GM10266 (cell line): ENCODE data around the gene IDH1.

Source experiments
- DNase-seq: peaks from one replicate; pipeline ENCODE4 v3.0.0; 2012; ENCODE audit errors: extremely low spot score
- TF ChIP-seq, protein P1 (sequence below): IDR thresholded peaks from 2 replicates; pipeline ENCODE4 v1.5.1; 2012; ENCODE audit warnings: mild to moderate bottlenecking, low read depth; ENCODE audit not compliant: control insufficient read depth, insufficient read depth; ENCODE audit errors: missing control alignments

IDH1 gene

GRCh38 chr2:208189069-208189809 lies 65.6 kb downstream of the IDH1 start:
- DNase-seq, result no peak
- TF ChIP-seq, protein P1, sequence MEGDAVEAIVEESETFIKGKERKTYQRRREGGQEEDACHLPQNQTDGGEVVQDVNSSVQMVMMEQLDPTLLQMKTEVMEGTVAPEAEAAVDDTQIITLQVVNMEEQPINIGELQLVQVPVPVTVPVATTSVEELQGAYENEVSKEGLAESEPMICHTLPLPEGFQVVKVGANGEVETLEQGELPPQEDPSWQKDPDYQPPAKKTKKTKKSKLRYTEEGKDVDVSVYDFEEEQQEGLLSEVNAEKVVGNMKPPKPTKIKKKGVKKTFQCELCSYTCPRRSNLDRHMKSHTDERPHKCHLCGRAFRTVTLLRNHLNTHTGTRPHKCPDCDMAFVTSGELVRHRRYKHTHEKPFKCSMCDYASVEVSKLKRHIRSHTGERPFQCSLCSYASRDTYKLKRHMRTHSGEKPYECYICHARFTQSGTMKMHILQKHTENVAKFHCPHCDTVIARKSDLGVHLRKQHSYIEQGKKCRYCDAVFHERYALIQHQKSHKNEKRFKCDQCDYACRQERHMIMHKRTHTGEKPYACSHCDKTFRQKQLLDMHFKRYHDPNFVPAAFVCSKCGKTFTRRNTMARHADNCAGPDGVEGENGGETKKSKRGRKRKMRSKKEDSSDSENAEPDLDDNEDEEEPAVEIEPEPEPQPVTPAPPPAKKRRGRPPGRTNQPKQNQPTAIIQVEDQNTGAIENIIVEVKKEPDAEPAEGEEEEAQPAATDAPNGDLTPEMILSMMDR, result no peak

DNA sequence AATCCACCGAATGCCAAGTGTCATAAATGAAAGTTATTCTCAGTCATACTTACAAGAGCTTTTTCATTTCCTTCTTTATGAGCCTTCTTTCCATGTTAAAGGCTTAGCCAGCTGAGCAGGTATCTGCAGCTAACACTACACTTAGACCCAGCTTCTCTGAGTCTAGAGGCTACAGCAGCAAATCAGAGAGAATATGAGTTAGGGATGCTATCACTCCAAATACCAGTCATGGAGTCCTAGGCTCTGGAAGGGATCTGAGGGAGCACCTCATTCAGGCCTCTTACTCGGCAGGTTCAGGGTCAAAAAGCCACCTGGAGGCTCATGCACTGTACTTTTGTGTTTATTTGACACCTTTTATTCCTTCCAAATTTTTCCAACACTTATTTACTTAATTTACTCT lies 68.0 kb downstream of the IDH1 start:
- TF ChIP-seq, protein P1, result no peak
- DNase-seq, result no peak

GRCh38 chr2:208186465-208186864 lies 68.4 kb downstream of the IDH1 start:
- no peak for DNase-seq
- TF ChIP-seq, protein P1, result no peak
